HuH-7.5 (cell line): ENCODE results near the gene FLVCR2.
A peak's percentile ranks its signal among the peaks of the same experiment; 100 is the strongest.

Experiments used
- DNase-seq: peaks from one replicate; pipeline ENCODE4 v3.0.0; 2011; ENCODE audit warnings: low spot score

The FLVCR2 gene

GRCh38 chr14:75630695-75631452 lies 52.5 kb downstream of the FLVCR2 start:
- no peak for DNase-seq

- DNase-seq: no peak
These were observed 53.0 kb downstream of the FLVCR2 start for GRCh38 chr14:75631453-75631831.

- DNase-seq: no peak
These were observed 56.4 kb downstream of the FLVCR2 start for GRCh38 chr14:75634848-75635247.

GRCh38 chr14:75636100-75636692 lies 57.8 kb downstream of the FLVCR2 start:
- DNase-seq: no peak

- DNase-seq: no peak
These were observed 62.5 kb downstream of the FLVCR2 start for GRCh38 chr14:75640876-75641275.

- no peak for DNase-seq
These were observed 65.6 kb downstream of the FLVCR2 start for GRCh38 chr14:75643985-75644384.

GRCh38 chr14:75645056-75645455 lies 66.6 kb downstream of the FLVCR2 start:
- DNase-seq: no peak

- DNase-seq: no peak
These were observed 68.3 kb downstream of the FLVCR2 start for GRCh38 chr14:75646762-75647161.

- DNase-seq: no peak
These were observed 69.2 kb downstream of the FLVCR2 start for GRCh38 chr14:75647640-75648039.

GRCh38 chr14:75648066-75648838 lies 69.8 kb downstream of the FLVCR2 start:
- peak; percentile 40 for DNase-seq

GRCh38 chr14:75649337-75649736 lies 70.9 kb downstream of the FLVCR2 start:
- DNase-seq: no peak

- DNase-seq: no peak
These were observed 71.4 kb downstream of the FLVCR2 start for GRCh38 chr14:75649773-75650172.

GRCh38 chr14:75650253-75651058 lies 72.0 kb downstream of the FLVCR2 start:
- DNase-seq: no peak

- no peak for DNase-seq
These were observed 75.1 kb downstream of the FLVCR2 start for GRCh38 chr14:75653563-75653962.

- peak; percentile 54 for DNase-seq
These were observed 75.8 kb downstream of the FLVCR2 start for GRCh38 chr14:75654127-75654732.

GRCh38 chr14:75655235-75655634 lies 76.8 kb downstream of the FLVCR2 start:
- no peak for DNase-seq

- no peak for DNase-seq
These were observed 78.9 kb downstream of the FLVCR2 start for GRCh38 chr14:75657331-75657730.

- DNase-seq: no peak
These were observed 80.5 kb downstream of the FLVCR2 start for GRCh38 chr14:75658957-75659356.

GRCh38 chr14:75660238-75660629 lies 81.8 kb downstream of the FLVCR2 start:
- DNase-seq: no peak

GRCh38 chr14:75660630-75661498 lies 82.4 kb downstream of the FLVCR2 start, which contains the start of the genes ERG28 and TTLL5:
TSS of gene ERG28 (minus strand) at chr14:75660876. CDS start at chr14:75657502, 3,374 bp downstream.
TSS of gene TTLL5 (plus strand) at chr14:75661246. CDS start at chr14:75663150, 1,904 bp downstream.
- DNase-seq: peak; percentile 87

- DNase-seq: no peak
These were observed 83.0 kb downstream of the FLVCR2 start for GRCh38 chr14:75661499-75661814.
